Endothelial cell of umbilical vein (primary cell): ENCODE results near the gene SMYD4. TPM values are rescaled to one million over a fixed set of nuclear protein-coding genes. Genes with fewer than 3 reads are reported as not detected.

Source experiments
- BruUV-seq: library from RNA; stranded (reverse); fragments of 400-500 nt; replicated peaks from 2 replicates; lab custom pipeline; 2021; lab: Mats Ljungman, UMichigan
- CTCF ChIA-PET: fragments of 300-600, 350-600 bp; sonication (Branson Sonifier 250); formaldehyde crosslinking; loops from one replicate; lab custom pipeline; 2021; ENCODE audit warnings: antibody characterized with exemption, inconsistent platforms; lab: Charles Lee
- POLR2A ChIA-PET: fragments of 300-600, 350-600 bp; sonication (Branson Sonifier 250); formaldehyde crosslinking; loops from one replicate; lab custom pipeline; 2021; ENCODE audit warnings: antibody characterized with exemption, inconsistent platforms; lab: Charles Lee
- DNase-seq: peaks from one replicate; pipeline ENCODE4 v3.0.0-alpha.2; 2011; ENCODE audit warnings: low read depth, low spot score
- FAIRE-seq: peaks from 2 replicates; lab custom pipeline; 2011; peaks lifted over from hg19 to GRCh38; lab: Jason Lieb, UNC
- H2AFZ ChIP-seq: 2 replicates; pipeline ENCODE4 v1.6.0; 2012; ENCODE audit warnings: low read depth, low read length, control low read depth, inconsistent platforms
- H3K27ac ChIP-seq: 2 replicates; pipeline ENCODE4 v1.5.1; 2011; ENCODE audit warnings: low read depth, mild to moderate bottlenecking, control low read depth, low read length, moderate library complexity; ENCODE audit not compliant: insufficient read depth
- H3K27me3 ChIP-seq, 2 experiments: 2 replicates each; pipeline versions ENCODE4 v1.6.0 to v1.6.1; 2011; ENCODE audit warnings: low read length in 2 of 2, mixed read lengths in 1 of 2; ENCODE audit not compliant: control insufficient read depth in 2 of 2, insufficient read depth in 2 of 2
- H3K36me3 ChIP-seq, 2 experiments: 2 replicates in 1 of 2; 3 replicates in 1 of 2; pipeline ENCODE4 v1.5.1; 2011; ENCODE audit warnings: low read length in 2 of 2, mild to moderate bottlenecking in 1 of 2, moderate library complexity in 1 of 2; ENCODE audit not compliant: control insufficient read depth in 2 of 2, insufficient read depth in 2 of 2; ENCODE audit errors: extremely low read depth in 1 of 2
- H3K4me1 ChIP-seq: 3 replicates; pipeline ENCODE4 v1.5.1; 2011; ENCODE audit warnings: mild to moderate bottlenecking, low read length; ENCODE audit not compliant: control insufficient read depth, insufficient read depth; ENCODE audit errors: extremely low read depth
- H3K4me2 ChIP-seq: 2 replicates; pipeline ENCODE4 v1.6.1; 2011; ENCODE audit warnings: low read length, control low read depth, mixed read lengths; ENCODE audit not compliant: insufficient read depth
- H3K4me3 ChIP-seq, 3 experiments: fragments of 200-600 bp in 1 of 3; sonication (generic), shearing (Covaris generic) in 1 of 3; replicated peaks in 1 of 3; 2 replicates each; pipeline ENCODE4 v1.5.1; 2011 to 2016; ENCODE audit warnings: control low read depth in 3 of 3, low read length in 3 of 3, mild to moderate bottlenecking in 2 of 3, inconsistent platforms in 1 of 3, low read depth in 1 of 3, moderate library complexity in 1 of 3; ENCODE audit not compliant: insufficient read depth in 1 of 3
- H3K79me2 ChIP-seq: 2 replicates; pipeline ENCODE4 v1.6.0; 2012; ENCODE audit warnings: low read length, inconsistent platforms; ENCODE audit not compliant: control insufficient read depth, insufficient read depth
- H3K9ac ChIP-seq: replicated peaks from 2 replicates; pipeline ENCODE3; 2011; ENCODE audit warnings: low read length, control low read depth; ENCODE audit not compliant: insufficient read depth; ENCODE audit errors: extremely low read depth
- H3K9me1 ChIP-seq: replicated peaks from 3 replicates; pipeline ENCODE4 v1.6.0; 2011; ENCODE audit warnings: mild to moderate bottlenecking, low read length; ENCODE audit not compliant: control insufficient read depth, insufficient read depth; ENCODE audit errors: extremely low read depth
- H3K9me3 ChIP-seq: replicated peaks from 2 replicates; pipeline ENCODE4 v1.5.1; 2012; ENCODE audit warnings: low read length, inconsistent platforms; ENCODE audit not compliant: control insufficient read depth, insufficient read depth
- H4K20me1 ChIP-seq: replicated peaks from 2 replicates; pipeline ENCODE3; 2011; ENCODE audit warnings: mild to moderate bottlenecking, low read length; ENCODE audit not compliant: control insufficient read depth, insufficient read depth; ENCODE audit errors: extremely low read depth
- CTCF ChIP-seq, 2 donors: IDR thresholded peaks; 1 replicate in 1 of 2; 2 replicates in 1 of 2; pipeline ENCODE4 v1.5.1; 2011; ENCODE audit warnings: low read length in 2 of 2, mild to moderate bottlenecking in 2 of 2, moderate library complexity in 2 of 2, control low read depth in 1 of 2, inconsistent platforms in 1 of 2, low read depth in 1 of 2; ENCODE audit not compliant: insufficient read depth in 1 of 2; ENCODE audit errors: extremely low read depth in 1 of 2
- EZH2 ChIP-seq: IDR thresholded peaks from 2 replicates; pipeline ENCODE4 v1.6.1; 2012; ENCODE audit warnings: borderline replicate concordance, low read depth, mild to moderate bottlenecking, moderate library complexity, low read length, inconsistent platforms; ENCODE audit not compliant: severe bottlenecking
- FOS ChIP-seq: IDR thresholded peaks from 2 replicates; pipeline ENCODE4 v1.6.1; 2011; ENCODE audit warnings: mild to moderate bottlenecking, low read length, moderate library complexity, borderline replicate concordance; ENCODE audit not compliant: insufficient read depth
- GATA2 ChIP-seq: IDR thresholded peaks from 2 replicates; pipeline ENCODE4 v1.7.0; 2011; ENCODE audit warnings: low read depth, mild to moderate bottlenecking, moderate library complexity, mixed read lengths, low read length; ENCODE audit not compliant: insufficient read length, insufficient read depth
- JUN ChIP-seq: IDR thresholded peaks from 2 replicates; pipeline ENCODE4 v1.6.1; 2011; ENCODE audit warnings: borderline replicate concordance, low read depth; ENCODE audit not compliant: insufficient read length, insufficient read depth
- MAX ChIP-seq: IDR thresholded peaks from 2 replicates; pipeline ENCODE4 v1.6.1; 2011; ENCODE audit not compliant: insufficient read depth, insufficient read length
- MYC ChIP-seq: IDR thresholded peaks from one replicate; pipeline ENCODE4 v1.6.1; 2011; ENCODE audit warnings: mild to moderate bottlenecking, low read depth, low read length
- POLR2A ChIP-seq: IDR thresholded peaks from 2 replicates; pipeline ENCODE4 v1.6.1; 2012; ENCODE audit warnings: low read depth, mild to moderate bottlenecking, control low read depth, low read length
- POLR2AphosphoS5 ChIP-seq: IDR thresholded peaks from 2 replicates; pipeline ENCODE4 v1.6.1; 2012; ENCODE audit warnings: low read depth, mild to moderate bottlenecking, control low read depth, low read length, moderate library complexity; ENCODE audit not compliant: insufficient read depth
- dilution Hi-C: fragments of 300-500 bp; cut with MboI; formaldehyde crosslinking; loops from one replicate; pipeline ENCODE4 v1.15.0; 2019; ENCODE audit warnings: low sequenced_read_pairs; ENCODE audit not compliant: extremely low pct_ligation_motif_present
- intact Hi-C: fragments of 100-400 bp; cut with micrococcal nuclease; formaldehyde crosslinking; loops from one replicate; pipeline ENCODE4 v1.10.0; 2022
- polyA plus RNA-seq, 4 experiments: library from polyadenylated mRNA; depleted of rRNA in 3 of 4; stranded (reverse) in 3 of 4; unstranded in 1 of 4; fragments of >200 nt; gene quantifications; 2 replicates each; pipeline versions ENCODE4 v1.2.1 to v1.2.3, GENCODE V29; 2011 to 2012; ENCODE audit warnings: missing spikeins in 1 of 4
- total RNA-seq: library from RNA; stranded (reverse); gene quantifications from 2 replicates; pipeline ENCODE4 v1.2.3, GENCODE V29; 2021

The SMYD4 gene
- total and polyA plus RNA-seq, 2 donors (not counting 3 experiments of a cell fraction or from before 2014, with no cell fraction given), result 6.0 to 14.6 TPM

- H2AFZ ChIP-seq, result no peak overlapping the region
- H3K27me3 ChIP-seq, result no peaks in the 10 kb centered on the region
- FAIRE-seq (no peak), DNase-seq (no peak)
- ChIA-PET CTCF (no interaction called here), POLR2A (no interaction called here)
- no TSS peak for BruUV-seq
- H3K9me1 ChIP-seq, result no peaks in the 10 kb centered on the region
- H3K27ac ChIP-seq, result no peak overlapping the region
- no peaks in the 10 kb centered on the region for H3K9me3 ChIP-seq
- H3K4me1 ChIP-seq, result no peaks in the 10 kb centered on the region
- intact Hi-C loops (no loop called here), dilution Hi-C loops (no loop called here)
- no peaks in the 10 kb centered on the region for H4K20me1 ChIP-seq
- no peaks in the 10 kb centered on the region for H3K36me3 ChIP-seq
- no peak overlapping the region for H3K9ac ChIP-seq
- no peak overlapping the region for H3K4me3 ChIP-seq
- TF ChIP-seq JUN (no peak), FOS (no peak)
- H3K4me2 ChIP-seq, result no peak overlapping the region
- no peaks in the 10 kb centered on the region for H3K79me2 ChIP-seq
Observed at GRCh38 chr17:1820528-1821252, 9.0 kb downstream of the SMYD4 start.

GRCh38 chr17:1813088-1813487, 16.6 kb downstream of the SMYD4 start:
- dilution Hi-C loops, result no loop called here
- H3K27ac ChIP-seq, result no peak overlapping the region
- FAIRE-seq, result no peak

More at GRCh38 chr17:1813088-1813487, 16.6 kb downstream of the SMYD4 start:
- TF ChIP-seq JUN, result no peak
- no peak for TF ChIP-seq GATA2
- no peak for TF ChIP-seq CTCF (IDR thresholded peaks at IDR 0.05; ENCODE audit: extremely low read depth in 1 of 2, insufficient read depth in 1 of 2, low read depth in 1 of 2, low read length in 2 of 2)
- TF ChIP-seq MYC, result no peak
- TF ChIP-seq POLR2AphosphoS5, result no peak
- no peak for TF ChIP-seq MAX
- TF ChIP-seq FOS, result no peak
- TF ChIP-seq POLR2A, result no peak
- TF ChIP-seq EZH2, result no peak
- Histone ChIP-seq H3K36me3 (peaks cover 0 to 3% of the 10 kb centered on the region in 2 experiments), H3K9me3 (no peaks in the 10 kb centered on the region), H3K4me2 (no peak overlapping the region), H2AFZ (no peak overlapping the region), H3K9me1 (no peaks in the 10 kb centered on the region), H3K27me3 (no peaks in the 10 kb centered on the region), H3K9ac (no peak overlapping the region), H4K20me1 (no peaks in the 10 kb centered on the region), H3K4me1 (no peaks in the 10 kb centered on the region), H3K79me2 (no peaks in the 10 kb centered on the region), H3K4me3 (no peak overlapping the region)
- intact Hi-C loops, result no loop called here
- ChIA-PET CTCF (no interaction called here), POLR2A (no interaction called here)
- no TSS peak for BruUV-seq
- no peak for DNase-seq
